Ovary (tissue), 3 donors: ENCODE measurements around the gene CHKB.

ENCODE experiments used
- CTCF ChIP-seq, 3 donors: fragments of 450-650 bp in 2 of 3; fragments of 200-600 bp in 1 of 3; IDR thresholded peaks; one replicate each; pipeline versions ENCODE4 v1.5.1 to v1.8.0; 2016 to 2022; ENCODE audit warnings: antibody characterized with exemption in 3 of 3, mild to moderate bottlenecking in 1 of 3
- POLR2A ChIP-seq: fragments of 450-650 bp; IDR thresholded peaks from one replicate; pipeline ENCODE4 v1.6.1; 2017; ENCODE audit warnings: antibody characterized with exemption, mild to moderate bottlenecking, moderate library complexity
- donor health status: DM: no; HTN: no; CAD: no.

- TF ChIP-seq POLR2A (no peak), CTCF (IDR thresholded peaks at IDR 0.05) (no peak)
Observed at GRCh38 chr22:50621356-50621880, 38.8 kb upstream of the CHKB start.
